Pons (tissue), 1 donor: Measurements from ENCODE around the gene EPHA3.
A peak's percentile ranks its signal among the peaks of the same experiment; 100 is the strongest.

Experiments
- DNase-seq: peaks from one replicate; pipeline ENCODE4 v3.0.0-alpha.2; 2016; ENCODE audit warnings: low spot score

The EPHA3 gene

DNA sequence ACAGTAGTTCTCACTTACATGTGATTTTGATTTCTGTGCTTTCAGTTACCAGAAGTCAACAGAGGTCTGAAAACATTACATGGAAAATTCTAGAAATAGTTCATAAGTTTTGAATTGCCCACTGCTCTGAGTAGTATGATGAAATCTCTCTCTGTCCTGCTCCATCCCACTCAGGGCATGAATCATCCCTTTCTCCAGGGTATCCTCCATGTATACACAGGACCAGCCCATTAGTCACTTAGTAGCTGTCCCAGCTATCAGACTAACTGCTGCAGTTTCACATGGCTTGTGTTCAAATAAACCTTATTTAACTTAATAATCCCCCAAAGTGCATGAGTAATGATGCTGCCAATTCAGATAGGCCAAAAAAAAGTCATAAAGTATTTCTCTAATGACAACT is 38.6 kb downstream of the EPHA3 start:
- DNase-seq: no peak

DNA sequence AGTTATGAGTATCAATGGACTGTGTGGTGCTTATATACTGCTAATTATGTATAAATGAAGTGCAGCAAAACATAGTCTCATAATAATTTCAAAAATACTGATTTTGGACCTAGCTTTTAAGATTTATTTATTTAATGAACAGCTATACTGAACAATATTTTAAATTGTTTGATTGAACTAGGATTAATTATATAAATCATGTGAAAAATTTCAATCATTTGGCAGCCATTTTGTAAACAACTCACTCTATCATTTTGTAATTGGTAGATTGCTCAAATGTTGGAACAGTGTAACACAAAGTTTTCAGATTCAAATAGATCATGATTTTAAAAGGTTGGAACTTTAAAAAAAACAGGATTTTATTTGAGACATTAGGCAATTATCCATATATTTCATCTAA is 47.0 kb downstream of the EPHA3 start:
- no peak for DNase-seq

GRCh38 chr3:89155811-89156210 is 48.4 kb downstream of the EPHA3 start:
- DNase-seq: peak; percentile 52

- DNase-seq: no peak
These were observed 50.2 kb downstream of the EPHA3 start for GRCh38 chr3:89157575-89157974.

DNA sequence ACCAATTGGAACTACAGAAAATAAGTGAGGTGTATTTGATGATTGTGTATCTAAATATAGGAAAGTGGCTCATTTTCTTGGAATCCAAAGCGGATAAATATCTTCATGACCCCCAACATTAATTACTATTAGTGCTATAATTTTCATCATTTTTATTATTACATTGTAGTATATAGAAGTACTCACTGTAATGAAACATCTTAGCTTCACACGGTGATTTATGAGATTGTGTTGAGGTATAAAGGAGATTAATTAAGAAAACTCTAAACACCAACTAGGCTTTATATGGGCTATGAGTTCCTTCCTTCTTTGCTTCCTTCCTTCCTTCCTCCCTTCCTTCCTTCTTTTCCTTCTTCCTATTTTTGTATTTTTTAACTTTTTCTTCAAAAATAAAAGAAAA is 52.2 kb downstream of the EPHA3 start:
- no peak for DNase-seq

DNA sequence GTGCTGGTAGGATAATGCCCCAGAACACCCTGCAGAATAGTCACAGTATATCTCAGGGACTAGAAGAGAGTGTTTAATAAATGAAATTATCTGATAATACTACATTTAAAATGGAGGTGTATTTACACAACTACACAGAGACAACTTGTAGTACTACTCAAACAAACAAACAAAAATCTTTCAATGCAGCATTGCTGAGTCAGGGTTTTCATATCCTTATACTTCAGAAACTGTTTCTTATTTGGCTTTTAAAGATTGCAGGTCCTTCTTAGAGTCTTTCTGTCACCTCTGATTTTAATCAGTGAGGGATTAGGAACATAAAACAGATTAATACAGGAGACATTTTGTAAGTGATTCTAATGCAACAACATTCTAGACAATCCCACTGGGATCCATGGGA is 57.4 kb downstream of the EPHA3 start:
- no peak for DNase-seq

DNA sequence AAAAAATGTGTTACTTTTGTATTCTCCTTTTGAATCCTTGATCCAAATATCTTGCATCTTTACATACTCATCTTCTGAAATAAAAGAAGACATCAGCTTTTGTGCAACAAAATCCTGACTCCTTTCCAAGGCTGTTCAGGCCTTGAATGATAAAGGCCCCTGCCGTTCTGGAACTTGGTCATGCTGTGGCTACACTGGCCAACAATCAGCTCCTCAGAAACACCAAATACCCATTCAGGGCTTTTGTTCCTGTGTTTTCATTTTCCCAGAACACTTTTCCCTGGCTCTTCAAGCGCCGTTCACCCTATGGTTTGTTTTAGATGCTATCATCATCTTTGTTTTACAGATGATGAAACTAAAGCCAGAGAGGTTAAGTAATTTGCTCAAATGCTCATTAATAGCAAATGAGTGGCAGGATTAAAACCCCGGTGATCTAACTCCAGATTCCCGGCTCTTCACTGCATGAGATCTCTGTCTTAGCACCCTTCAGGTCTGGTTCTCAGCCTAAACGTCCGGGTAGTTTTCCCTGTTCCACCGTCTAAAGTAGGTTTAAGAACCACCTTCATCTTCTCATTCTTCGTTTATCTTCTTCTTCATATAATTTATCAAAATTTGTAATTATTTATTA is 58.3 kb downstream of the EPHA3 start:
- no peak for DNase-seq

DNA sequence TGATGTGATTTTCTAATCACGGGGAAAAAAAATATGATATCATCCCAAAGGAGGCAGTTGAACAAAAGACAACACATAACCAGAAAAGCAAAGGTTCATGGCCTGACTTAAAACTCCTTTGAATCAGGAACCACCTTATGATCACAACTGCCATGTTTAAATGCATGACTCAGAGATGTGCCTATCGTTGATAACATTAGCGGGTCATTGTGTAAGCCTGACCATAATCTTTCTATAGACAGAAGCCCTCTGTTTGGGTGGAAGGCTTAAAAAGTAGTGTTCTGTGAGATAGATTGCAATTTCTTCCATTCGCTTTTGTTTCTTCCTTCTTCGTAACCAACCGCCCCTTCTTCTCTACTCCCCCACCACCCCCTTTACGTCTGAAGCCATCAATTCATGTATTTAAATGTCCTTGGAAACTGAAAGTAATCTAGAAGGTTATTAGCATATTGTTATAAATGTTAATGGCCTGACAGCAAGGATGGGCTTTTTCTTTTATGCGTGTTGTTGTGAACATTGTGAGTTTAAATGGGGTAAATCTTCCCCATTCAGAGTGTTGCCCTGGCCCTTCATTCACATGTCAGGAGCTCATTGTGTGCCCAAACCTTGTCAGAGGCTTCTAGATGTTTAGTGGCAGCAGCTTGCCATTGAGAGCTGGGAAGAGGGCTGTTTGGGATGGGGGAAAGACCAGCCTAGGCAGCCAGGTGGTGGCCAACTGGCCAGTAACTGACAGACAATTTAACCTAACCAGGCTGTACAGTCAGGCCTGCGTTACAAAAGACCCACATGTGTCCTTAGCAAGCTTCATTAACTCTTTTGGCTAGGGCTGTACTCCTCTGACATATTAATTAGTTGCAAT is 64.5 kb downstream of the EPHA3 start:
- no peak for DNase-seq

DNA sequence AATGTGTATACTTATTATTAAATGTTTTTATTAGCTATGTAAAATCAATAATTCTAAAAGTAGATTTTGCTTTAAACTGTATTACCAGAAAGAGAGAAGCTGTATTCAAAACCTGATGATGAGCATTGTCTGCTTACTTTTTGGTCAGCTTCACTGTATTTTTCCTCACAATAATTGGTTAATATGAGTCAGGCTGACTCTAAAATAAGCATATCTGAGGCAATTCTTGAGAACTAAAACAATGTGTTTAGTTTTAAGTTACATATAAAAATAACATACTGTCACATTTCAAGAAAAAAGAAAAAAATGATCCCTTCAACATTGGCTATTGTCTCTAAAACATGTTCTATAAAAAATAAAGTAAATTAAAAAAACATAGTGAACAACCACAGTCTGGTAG is 66.1 kb downstream of the EPHA3 start:
- no peak for DNase-seq

GRCh38 chr3:89179355-89180001 is 72.1 kb downstream of the EPHA3 start:
- DNase-seq: no peak

DNA sequence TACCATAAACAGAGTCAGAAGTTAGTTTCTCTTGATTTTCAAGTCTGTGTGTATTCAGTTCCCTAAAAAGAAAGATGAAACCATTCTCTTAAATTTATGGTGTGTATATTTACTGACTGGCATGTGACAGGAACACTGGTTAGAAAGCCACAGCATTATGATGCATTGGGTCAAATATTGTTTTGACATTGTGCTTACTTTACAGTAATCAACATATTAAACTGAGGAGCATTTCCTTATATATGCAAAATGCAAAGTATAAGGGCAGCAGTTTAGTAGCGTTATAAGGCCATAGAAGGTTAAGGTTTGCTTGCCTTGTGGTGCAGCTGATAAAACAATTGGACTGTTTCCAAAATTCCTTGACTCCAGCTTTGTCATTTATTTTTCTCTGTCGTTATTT is 72.9 kb downstream of the EPHA3 start:
- DNase-seq: no peak

GRCh38 chr3:89182056-89182455 is 74.6 kb downstream of the EPHA3 start:
- DNase-seq: no peak

DNA sequence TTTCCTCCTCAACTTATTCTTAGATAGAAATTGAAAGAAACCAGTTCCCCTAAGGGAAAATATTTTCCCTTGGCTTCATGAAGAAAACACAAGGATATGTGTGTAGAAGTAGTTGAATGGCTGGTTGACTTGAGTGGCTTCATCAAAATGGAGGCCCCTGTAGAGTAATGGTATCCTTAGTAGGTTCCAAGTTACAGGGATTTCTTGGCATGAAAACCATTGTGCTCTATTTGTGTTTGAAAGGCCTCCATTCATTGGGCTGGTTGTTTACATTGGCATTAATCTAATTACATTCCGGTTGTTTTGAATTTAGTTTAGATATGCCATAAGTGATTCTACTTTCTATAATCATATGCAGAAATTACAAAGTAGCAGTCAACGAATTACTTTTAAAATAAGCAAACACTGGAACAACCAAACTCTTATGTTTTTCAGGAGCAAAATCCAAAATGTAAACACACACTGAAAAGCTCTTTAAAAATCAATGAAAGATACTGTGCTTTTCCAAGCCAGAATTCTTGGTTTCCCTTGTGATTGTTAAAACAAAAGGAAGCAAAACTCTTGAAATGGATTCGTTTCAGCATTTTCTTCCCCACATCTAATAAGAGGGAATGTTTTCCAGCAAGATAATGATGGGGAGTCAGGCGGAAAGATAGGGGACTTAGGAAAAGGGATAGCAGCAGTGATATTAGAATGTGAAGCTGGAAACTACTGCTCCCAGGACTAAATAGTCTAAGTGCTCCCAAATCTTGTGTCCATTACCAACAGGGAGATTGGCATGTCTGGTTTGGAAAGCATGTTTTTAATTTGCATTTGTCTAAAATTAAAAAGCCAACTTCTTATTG is 77.0 kb downstream of the EPHA3 start:
- no peak for DNase-seq

- no peak for DNase-seq
These were observed 79.0 kb downstream of the EPHA3 start for GRCh38 chr3:89186456-89186855.

GRCh38 chr3:89198591-89198990 is 91.2 kb downstream of the EPHA3 start:
- no peak for DNase-seq

GRCh38 chr3:89212619-89213018 is 105.2 kb downstream of the EPHA3 start:
- DNase-seq: no peak

DNA sequence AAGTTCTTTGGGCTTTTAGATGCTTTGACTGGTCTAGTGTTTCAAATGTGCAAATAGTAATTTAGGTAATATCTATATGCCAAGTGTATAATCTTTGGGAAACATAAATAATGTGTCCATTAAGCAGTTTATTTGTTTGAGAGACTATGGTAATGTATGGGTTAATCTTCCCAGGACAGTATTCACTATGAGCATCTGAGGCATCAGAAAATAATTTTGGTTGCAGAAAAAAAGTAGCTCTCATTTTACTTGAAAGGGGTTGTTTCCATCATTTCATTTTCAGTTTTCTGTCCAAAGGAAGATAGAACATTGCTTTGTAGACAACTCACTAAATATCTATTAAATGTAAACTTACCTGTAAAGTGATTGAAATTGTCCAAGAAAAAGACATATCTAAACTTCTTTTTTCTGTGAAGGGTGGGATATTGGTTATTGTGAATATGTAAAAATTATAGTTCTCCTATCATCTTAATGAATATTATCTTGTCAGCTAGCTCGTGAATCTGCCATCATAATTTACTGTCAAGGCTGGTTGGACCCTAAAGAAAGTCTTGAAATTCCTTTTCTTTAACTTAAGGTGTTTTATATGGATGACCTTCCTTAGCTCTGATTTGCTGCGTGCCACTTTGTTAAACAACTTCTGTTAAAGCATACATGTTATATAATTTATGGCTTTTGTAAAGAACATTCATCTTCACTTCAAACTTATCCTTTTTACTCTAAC is 108.8 kb downstream of the EPHA3 start:
- no peak for DNase-seq

DNA sequence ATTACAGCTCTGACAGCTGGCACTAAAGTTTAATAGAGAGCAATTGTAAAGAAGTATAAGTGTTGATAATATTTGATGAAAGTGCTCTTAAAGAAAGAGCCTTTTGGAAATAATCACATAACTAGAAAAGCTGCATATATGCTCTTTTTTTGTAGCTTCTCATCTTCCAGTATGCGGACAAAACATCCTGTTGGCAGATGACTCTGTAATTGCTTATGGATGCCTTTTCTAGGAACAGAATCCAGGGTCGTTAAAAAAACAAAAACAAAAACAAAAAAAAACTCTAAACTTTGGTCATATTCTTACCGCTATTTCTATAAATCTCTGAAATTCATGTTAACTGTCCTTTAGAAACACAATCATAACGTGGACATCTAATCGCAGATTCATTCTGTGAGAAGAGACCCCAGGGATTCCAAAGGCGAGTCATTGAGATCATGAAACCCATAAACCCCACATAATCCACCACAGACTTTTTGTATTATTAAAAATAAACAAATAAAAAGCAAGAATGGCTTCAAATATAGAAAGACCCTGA is 109.8 kb downstream of the EPHA3 start:
- no peak for DNase-seq

DNA sequence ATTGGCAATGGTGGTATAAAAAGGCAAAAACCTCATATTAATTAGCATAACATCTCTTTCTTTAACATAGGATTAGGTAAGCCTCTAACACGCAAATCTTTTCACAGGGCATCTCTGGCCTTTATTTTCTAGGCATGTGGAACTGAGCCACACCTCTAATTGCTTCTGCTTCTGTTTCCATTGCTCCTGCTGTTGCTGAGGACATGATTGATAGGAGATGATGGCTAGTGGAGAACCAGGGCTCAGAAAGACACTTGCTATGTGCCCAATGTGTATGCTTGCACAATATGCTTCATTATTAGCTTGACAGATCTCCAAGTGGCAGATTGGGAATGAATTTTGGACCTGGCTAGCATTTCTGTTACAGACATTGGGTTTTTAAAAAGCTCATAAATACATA is 114.5 kb downstream of the EPHA3 start:
- no peak for DNase-seq

DNA sequence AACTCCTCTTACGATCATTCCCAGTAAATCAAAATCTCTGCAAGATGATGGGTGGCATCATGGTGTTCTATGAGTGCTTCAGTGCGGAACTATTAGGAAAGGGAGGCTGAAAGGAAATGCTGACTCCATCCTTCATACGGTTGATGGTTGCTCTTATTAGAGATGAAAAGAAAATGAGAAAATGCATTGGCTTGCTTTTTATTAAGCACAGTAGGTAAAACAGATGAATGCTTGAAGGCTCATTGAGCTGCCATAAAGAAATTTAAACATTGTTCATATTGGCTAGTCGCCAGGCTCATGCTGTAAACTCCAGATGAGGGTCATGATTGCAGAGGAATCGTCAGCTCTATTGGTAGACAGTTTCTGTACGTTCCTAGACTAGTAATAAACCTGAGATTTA is 115.8 kb downstream of the EPHA3 start:
- no peak for DNase-seq

DNA sequence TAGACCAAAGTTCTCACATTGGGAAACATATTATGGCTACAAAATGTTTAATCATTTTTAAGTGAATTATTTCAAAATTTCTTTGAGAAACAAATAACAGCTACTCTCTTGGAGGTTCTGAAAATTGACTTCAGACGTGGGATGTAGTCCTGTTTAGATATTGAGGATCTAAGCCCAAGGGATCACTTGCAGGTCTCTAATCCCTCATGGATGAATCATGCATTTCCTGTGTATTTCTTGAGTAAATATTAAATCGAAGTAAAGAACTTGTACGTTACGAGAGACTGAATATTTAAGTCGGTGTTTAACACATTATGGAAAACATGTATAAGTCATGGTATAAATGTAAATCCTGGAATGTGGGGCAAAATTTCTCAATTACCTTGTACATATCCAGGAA is 119.8 kb downstream of the EPHA3 start:
- no peak for DNase-seq
